Cardiac muscle cell (in vitro differentiated cells and primary cell): Measurements from ENCODE around the gene RIT1. TPM values are rescaled to one million over a fixed set of nuclear protein-coding genes. Genes with fewer than 3 reads are reported as not detected.

ENCODE experiments used
- DNase-seq, 2 donors: peaks; one replicate each; pipeline versions ENCODE4 v3.0.0 to v3.0.0-alpha.2; 2010 to 2017; ENCODE audit warnings: low read depth in 1 of 2, low spot score in 1 of 2
- H3K27ac ChIP-seq: fragments of 200-600 bp; sonication (generic); 2 replicates; pipeline ENCODE4 v1.5.1; 2016
- H3K27me3 ChIP-seq: fragments of 200-600 bp; sonication (generic); 2 replicates; pipeline ENCODE4 v1.6.0; 2016; ENCODE audit warnings: control low read depth
- H3K36me3 ChIP-seq: fragments of 200-600 bp; sonication (generic); 2 replicates; pipeline ENCODE4 v1.5.1; 2016; ENCODE audit warnings: control low read depth
- H3K4me1 ChIP-seq: fragments of 200-600 bp; sonication (generic); 2 replicates; pipeline ENCODE4 v1.8.1; 2017; ENCODE audit warnings: low read depth, mild to moderate bottlenecking, mixed run types
- H3K4me3 ChIP-seq: fragments of 200-600 bp; sonication (generic); 2 replicates; pipeline ENCODE4 v1.5.1; 2016; ENCODE audit warnings: mild to moderate bottlenecking
- H3K9me3 ChIP-seq: fragments of 200-600 bp; sonication (generic); 2 replicates; pipeline ENCODE4 v1.5.1; 2017; ENCODE audit warnings: low read depth, mild to moderate bottlenecking, control low read depth
- CTCF ChIP-seq: IDR thresholded peaks from 2 replicates; pipeline ENCODE4 v1.5.1; 2012; ENCODE audit warnings: low read depth, mild to moderate bottlenecking, low read length
- polyA plus RNA-seq: library from polyadenylated mRNA; unstranded; fragments of >200 nt; fragmentation: Nextera tagmentation; extraction: Ambion mirVana; gene quantifications from 2 replicates; pipeline ENCODE4 v1.2.1, GENCODE V29; 2016
- total RNA-seq: library from RNA; depleted of rRNA; stranded (reverse); fragments of >200 nt; gene quantifications from 2 replicates; pipeline ENCODE4 v1.2.3, GENCODE V29; 2016

The RIT1 gene
- total and polyA plus RNA-seq, 2 experiments from 2014 or later: 29.1 to 40.6 TPM

GRCh38 chr1:155880251-155880650, 30.9 kb downstream of the RIT1 start:
- no peak for TF ChIP-seq CTCF
- H3K27ac ChIP-seq: no peak overlapping the region
- no peak for DNase-seq

GRCh38 chr1:155877945-155878344, 33.2 kb downstream of the RIT1 start:
- Histone ChIP-seq H3K9me3 (no peaks in the 10 kb centered on the region), H3K4me1 (no peaks in the 10 kb centered on the region), H3K27ac (no peak overlapping the region), H3K36me3 (no peaks in the 10 kb centered on the region), H3K4me3 (no peak overlapping the region), H3K27me3 (no peaks in the 10 kb centered on the region)
- no peak for TF ChIP-seq CTCF
- no peak for DNase-seq

More at GRCh38 chr1:155880251-155880650, 30.9 kb downstream of the RIT1 start:
- Histone ChIP-seq H3K27me3 (no peaks in the 10 kb centered on the region), H3K4me3 (no peak overlapping the region), H3K9me3 (no peaks in the 10 kb centered on the region), H3K36me3 (no peaks in the 10 kb centered on the region), H3K4me1 (peaks cover 4% of the 10 kb centered on the region)

- Histone ChIP-seq H3K36me3 (no peaks in the 10 kb centered on the region), H3K4me3 (no peak overlapping the region), H3K4me1 (no peaks in the 10 kb centered on the region), H3K9me3 (no peaks in the 10 kb centered on the region), H3K27ac (no peak overlapping the region), H3K27me3 (no peaks in the 10 kb centered on the region)
- DNase-seq: peak in 1 of 2 donors; percentile 32
- no peak for TF ChIP-seq CTCF
These were observed 37.3 kb downstream of the RIT1 start for GRCh38 chr1:155873860-155874259.

- H3K4me3 ChIP-seq: no peak overlapping the region
- no peak for DNase-seq
- no peaks in the 10 kb centered on the region for H3K27me3 ChIP-seq
- no peak for TF ChIP-seq CTCF
- no peaks in the 10 kb centered on the region for H3K36me3 ChIP-seq
- H3K9me3 ChIP-seq: no peaks in the 10 kb centered on the region
- no peaks in the 10 kb centered on the region for H3K4me1 ChIP-seq
- H3K27ac ChIP-seq: no peak overlapping the region
These were observed 38.6 kb downstream of the RIT1 start for GRCh38 chr1:155872527-155872926.

GRCh38 chr1:155871390-155871789, 39.8 kb downstream of the RIT1 start:
- no peaks in the 10 kb centered on the region for H3K27me3 ChIP-seq
- no peak overlapping the region for H3K4me3 ChIP-seq
- no peaks in the 10 kb centered on the region for H3K36me3 ChIP-seq
- TF ChIP-seq CTCF: no peak
- no peak overlapping the region for H3K27ac ChIP-seq
- H3K9me3 ChIP-seq: no peaks in the 10 kb centered on the region
- H3K4me1 ChIP-seq: no peaks in the 10 kb centered on the region
- DNase-seq: peak; percentile 14 to 44

- no peaks in the 10 kb centered on the region for H3K4me1 ChIP-seq
- TF ChIP-seq CTCF: no peak
These were observed 43.4 kb downstream of the RIT1 start for GRCh38 chr1:155867766-155868165.

More at GRCh38 chr1:155867766-155868165, 43.4 kb downstream of the RIT1 start:
- Histone ChIP-seq H3K27ac (no peak overlapping the region), H3K27me3 (peaks cover 6% of the 10 kb centered on the region), H3K4me3 (no peak overlapping the region), H3K36me3 (no peaks in the 10 kb centered on the region), H3K9me3 (no peaks in the 10 kb centered on the region)
- DNase-seq: no peak
